ENCODE measurements around the gene CRHR2. TPM values are rescaled to one million over a fixed set of nuclear protein-coding genes. Genes with fewer than 3 reads are reported as not detected.
A peak's percentile ranks its signal among the peaks of the same experiment; 100 is the strongest.

CRHR2 gene
- total RNA-seq, 1 donor from 2014 or later, result not detected

DNA sequence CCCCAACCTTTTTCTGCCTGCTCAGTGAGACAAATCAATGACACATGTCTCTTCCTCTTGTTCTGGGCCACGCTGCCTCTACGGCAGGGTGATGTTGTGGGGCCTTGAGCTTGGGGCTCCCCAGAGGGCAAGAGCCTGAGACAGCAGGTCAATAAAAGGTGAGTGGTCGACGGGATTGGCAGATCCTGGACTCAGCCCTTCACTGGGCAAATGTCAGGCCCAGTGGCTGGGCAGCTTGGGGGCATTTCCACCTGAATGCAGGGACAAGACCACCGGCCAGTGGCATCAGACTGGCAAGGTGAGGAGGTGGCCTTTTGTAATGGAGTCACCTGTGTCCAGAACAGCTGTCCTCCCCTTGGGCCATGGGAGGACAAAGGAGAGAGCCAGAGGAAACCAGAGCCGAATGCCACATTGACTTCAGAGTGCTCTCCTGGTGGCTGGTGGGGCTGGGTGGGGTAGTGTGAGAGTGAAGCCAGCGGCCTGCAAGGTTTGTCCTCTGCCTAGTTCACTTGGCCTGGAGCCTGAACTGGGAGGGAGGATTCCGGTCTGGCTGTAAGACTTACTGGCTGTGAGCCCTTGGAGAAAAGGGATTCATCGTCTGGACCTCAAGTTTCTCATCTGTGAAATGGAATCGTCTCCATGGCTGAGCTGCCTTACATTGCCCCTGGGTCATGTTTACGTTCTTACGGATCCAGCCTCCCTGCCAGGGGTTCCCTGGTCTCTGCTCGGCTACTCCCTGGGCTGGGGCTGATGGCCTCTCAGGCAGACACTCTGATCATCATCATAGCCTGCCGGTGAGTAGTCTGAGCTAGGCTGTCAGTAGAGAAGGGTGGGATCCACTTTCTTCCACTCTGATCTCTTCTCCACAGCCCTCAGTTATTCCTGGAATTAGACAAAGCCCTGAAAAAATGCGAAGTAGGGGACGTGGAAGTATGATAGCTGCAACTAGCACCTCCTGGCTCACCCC is 25.4 kb upstream of the CRHR2 start:
- DNase-seq (ENCODE audit: low read depth), result no peak

DNA sequence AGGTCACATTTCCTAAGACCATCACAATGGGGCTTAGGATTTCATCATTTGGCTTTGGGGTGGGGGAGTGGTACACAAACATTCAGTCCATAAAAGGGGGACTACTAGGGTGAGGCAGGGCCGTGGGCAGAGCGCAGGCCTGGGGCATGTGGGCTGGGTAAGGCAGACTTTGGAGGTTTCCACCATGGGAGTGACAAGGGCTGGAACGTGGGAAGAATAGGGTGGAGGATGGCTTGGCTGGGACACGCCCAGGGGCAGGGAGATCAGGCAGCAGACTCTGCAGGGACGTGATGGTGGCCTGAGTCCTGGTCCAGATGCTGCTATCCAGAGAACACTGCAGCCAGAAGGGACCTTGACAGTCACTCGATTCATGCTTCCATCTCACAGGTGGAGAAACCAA is 24.7 kb upstream of the CRHR2 start:
- DNase-seq (ENCODE audit: low read depth), result no peak

DNA sequence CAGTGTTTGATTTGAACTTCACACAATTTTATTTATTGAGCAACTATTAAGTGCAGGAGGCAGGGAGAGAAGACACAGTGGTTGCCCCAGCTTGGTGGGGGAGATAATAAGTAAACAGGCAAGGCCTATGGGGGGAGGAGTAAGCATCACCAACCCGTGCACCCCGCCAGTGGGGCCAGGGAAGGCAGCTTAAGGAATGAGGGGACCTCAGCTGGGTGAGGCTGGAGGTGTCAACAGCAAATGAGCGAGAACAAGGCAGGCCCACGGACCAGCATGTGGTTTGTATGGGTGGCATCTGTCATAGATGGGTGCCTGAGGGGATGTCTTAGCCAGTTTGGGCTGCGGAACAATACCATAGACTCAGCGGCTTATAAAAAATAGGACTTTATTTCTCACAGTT is 24.1 kb upstream of the CRHR2 start:
- DNase-seq (ENCODE audit: low read depth), result no peak

DNA sequence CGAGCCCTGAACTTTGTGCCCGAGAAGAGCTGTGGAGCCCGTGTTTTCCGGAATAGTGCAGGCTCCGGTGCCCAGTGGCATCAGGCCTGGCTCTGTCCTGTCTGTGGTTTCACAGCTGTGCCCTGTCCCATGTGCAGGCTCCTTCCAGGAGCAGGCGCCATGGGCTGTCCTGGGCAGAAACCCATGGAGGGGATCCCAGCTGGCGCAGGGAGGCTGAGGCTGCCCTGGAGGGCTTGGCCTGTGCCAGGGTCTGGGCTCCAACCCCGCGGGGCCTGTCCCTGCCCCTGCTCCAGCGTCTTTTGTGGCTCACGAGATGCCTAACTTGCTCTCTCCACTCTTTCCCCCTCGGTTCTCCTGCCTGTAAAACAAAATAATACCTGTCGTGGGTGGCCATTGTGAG is 23.3 kb upstream of the CRHR2 start:
- DNase-seq (ENCODE audit: low read depth), result peak; percentile 39

DNA sequence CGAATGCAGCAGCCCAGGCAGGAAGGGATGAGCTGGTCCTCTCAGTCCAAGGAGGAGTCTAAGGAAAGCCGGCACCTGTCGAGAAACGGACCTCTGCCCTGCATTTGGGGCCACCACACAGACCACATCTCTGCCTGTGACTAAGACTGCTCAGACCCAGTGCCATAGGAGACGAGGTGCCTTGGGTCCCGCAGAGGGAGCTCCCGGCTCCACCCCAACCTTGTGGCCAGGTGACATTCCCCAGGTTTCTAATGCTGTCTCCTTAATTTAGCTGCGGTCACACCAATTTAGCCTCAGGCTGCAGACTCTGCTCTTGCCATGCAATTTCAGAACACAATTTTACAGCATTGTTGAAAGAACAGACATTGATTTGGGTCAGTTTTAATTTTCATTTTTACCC is 22.8 kb upstream of the CRHR2 start:
- DNase-seq (ENCODE audit: low read depth), result peak; percentile 47

DNA sequence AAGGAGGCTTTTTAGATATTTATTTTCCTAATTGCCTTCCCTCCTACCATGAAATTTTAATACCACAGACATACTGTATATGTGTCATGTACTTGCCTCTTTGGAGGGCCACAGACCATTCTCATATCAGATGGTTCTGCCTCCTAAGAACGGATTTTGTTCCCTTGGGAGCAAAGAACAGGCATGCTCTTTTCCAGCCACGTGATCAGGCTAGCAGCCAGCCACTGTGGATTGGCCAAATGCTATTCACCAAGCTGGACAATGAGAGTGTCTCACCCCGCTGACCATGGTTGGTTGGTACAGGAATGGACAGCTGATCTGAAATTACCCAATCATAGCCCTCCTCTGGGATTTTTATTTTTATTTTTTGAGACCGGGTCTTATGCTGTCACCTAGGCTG is 21.5 kb upstream of the CRHR2 start:
- no peak for DNase-seq (ENCODE audit: low read depth)

DNA sequence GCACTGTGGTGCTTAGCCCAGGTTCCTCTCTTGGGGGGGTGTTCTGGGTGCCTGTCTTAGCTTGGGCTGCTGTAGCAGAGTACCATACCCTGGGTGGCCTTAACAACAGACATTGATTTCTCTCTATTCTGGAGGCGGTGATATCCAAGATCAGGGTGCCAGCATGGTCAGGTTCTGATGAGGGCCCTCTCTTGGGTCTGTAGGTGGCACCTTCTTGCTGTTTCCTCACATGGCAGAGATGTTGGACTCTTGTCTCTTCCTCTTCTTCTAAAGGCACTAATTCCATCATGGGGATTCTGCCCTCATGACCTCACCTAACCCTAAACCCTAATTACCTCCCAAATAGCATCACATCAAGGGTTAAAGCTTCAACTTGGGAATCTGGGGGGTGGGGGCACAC is 19.9 kb upstream of the CRHR2 start:
- DNase-seq (ENCODE audit: low read depth), result no peak

DNA sequence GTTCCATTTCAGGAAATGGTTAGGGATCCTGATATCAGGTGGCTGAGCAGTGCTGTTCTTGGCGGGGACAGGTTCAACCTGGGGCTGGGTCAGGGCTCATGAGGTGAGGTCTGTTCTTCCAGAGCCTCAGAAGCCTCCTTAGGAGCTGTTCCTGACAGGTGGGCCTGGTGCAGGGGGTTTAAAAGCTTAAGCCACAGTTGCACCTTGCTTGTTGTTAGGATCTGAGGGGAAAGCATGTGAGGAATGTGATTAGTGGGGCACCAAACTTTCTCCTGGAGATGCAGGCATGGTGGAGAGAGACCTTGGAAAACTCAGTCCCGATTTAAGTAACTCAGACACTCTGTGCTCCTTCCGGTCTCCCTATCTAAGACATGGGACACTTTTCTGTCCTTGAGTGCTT is 18.7 kb upstream of the CRHR2 start:
- DNase-seq (ENCODE audit: low read depth), result no peak

DNA sequence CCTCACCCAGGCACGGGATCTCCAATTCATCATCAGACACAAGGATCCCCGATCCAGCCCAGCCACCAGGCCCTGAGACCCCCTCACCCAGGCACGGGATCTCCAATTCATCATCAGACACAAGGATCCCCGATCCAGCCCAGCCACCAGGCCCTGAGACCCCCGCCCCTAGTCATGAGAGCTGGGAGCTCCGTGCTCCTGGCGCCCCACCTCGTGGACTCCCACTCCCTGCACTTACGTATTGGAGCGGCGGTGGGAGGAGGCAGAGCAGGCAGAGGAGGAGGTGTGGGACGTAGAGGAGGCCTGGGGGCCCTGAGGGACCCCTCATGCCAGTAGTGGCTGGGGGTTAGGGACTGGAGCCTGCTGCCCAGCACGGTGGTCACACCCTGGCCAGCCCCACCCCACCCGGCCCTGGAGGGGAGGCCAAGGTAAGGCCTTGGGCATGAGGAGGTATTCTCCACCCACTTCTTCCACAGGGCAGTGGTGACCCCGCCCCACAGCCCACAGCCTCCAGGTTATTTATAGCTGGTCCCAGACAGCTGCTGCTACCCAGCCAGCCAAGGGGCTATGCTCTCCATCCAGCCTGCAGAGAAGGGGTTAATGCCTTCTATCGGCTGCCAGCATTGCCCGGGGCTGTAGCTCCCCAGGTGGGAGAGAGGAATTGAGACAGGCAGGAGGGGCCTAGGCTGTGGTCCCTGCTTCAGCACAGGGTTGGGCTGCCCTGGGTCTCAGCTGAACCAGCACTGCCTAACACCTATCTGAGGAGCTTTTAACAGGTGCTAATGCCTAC is 17.6 kb upstream of the CRHR2 start:
- peak; percentile 61 for DNase-seq (ENCODE audit: low read depth)

DNA sequence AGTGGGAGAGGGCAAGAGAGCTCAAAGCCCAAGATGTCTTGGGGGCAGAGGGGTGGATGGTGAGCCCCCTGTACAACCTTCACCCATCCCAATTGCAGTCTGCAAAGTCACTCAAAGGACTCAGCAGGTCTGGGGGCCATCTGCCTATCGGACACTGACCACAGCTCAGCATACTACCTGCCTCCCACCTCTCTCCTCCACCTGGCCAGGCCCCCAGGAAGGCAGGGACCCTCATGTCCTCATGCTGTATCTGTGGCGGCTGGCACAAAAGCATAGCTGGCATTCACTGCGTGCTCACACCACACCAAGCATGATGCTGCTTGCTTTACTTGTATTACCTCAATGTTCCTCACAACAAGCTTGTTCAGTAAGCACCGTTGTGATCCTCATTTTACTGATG is 16.2 kb upstream of the CRHR2 start:
- no peak for DNase-seq (ENCODE audit: low read depth)

DNA sequence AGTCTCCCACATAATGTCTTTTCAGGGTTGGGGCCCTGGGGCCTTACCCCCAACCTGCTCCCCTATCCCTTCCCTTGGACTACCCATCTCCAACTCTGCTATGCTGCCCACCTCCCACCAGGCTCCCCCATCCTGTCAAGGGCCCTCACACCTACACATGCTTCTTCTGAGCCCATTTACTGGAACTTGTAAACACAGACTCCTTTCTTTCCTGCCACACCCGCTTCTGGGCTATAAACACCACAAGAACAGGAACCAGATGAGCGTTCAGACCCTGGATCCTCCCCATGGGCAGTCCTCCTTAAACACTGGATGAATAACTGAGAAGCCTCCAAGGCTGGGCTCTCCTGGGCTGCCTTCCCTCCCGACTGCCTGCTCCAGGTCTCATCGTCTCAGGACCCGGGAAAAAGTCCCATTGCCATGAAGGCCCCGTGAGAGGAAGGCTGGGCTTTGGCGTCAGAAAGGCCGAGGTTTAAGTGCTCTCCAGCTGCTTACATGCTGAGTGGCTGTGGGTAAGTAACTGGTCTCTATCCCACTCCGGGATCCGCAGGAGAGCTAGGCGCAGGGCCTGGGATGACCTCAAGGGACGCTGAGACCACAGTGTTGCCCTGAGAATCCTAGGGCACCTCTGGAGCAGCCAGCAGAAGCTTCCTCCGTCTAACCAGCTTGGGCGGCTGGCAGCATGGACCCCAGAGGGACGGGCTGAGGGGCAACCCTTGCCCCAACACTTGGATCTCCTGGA is 15.6 kb upstream of the CRHR2 start:
- no peak for DNase-seq (ENCODE audit: low read depth)

DNA sequence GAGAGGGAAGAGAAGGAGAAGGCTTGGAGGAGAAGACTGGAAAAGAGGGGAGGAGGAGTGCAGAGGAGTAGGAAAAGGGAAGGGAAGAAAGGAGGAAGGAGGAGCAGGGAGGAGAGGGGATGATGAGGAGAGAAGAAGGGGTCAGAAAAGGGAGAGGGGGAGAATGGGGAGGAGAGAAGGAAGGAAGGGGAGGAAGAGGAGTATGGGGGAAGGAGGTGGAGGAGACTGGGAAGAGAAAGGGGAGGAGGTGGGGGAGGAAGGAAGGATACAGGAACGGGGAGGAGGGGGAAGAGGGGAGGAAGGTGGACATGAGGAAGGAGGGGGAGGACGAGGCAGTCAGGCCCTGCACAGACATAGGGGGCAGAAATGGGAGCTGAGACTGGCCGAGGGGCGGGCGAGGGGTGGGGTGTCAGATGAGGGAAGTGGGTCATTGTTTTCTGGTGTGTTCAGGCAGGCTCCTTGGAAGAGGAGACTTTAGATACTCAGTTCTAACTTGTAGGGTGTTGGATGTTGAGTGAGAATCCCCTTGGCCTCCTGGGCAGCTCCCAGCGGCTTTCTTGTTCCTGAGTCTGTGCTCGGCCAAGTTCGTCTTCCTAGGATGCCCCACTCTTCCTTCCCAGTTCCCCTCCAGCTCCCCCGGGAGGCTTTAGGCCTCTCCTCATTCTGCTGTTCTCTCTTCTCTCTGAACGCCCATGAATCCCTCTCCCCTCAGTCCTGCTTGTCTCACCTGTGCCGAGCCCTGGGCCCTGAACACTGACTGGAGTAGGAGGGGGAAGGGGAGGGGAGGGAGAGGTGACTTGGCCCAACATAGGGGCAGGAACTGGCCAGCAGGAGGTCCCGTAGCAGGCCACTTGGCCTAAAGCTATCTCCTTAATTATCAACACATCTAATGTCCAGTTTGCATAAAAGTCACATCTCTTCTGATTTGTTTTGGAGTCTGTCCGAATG is 12.8 kb upstream of the CRHR2 start:
- DNase-seq (ENCODE audit: low read depth), result no peak

DNA sequence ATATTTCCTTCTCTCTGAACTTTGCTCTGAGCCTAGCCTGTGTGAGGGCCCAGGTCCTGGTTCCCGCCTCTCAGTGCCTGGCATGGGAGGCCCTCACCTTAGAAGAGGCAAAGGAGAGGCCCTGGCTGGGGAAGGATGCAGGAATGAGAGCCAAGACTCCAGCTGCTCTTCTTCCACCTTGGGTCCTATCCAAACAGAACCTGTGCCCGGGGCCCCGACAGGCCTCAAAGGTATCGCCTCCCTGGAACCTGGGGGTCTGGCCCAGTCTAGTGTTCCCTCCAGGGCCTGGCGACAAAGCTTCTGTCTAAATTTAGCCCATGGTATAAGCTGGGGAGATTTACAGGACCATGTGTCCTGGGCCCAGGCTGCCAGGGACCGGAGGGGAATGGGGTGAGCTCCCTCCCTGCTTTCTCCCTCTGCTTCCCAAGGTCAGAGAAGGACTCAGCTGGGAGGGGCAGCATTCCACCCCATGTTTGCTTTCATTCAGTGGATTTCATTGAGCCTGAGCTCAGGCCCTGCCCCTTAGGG is 12.0 kb upstream of the CRHR2 start:
- DNase-seq (ENCODE audit: low read depth), result no peak

DNA sequence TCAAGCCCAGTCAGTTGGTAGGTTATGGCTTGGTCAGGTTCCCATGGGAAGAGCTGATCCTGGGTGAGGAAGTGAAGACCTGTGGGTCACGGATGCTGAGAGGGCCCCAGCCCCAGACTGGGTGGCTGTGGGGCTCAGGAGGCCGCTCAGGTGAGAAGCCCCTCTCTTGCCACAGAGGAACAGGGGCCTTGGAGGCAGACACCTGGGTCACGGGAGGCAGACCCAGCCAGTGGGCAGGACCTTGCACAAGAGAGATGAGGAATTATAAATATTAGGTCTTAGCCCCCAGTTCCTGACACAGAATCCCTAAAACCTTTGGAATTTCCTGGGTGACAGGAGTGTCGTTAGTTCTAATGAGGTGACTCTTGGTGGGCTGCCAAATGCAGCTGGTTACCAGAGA is 10.6 kb upstream of the CRHR2 start:
- no peak for DNase-seq (ENCODE audit: low read depth)

DNA sequence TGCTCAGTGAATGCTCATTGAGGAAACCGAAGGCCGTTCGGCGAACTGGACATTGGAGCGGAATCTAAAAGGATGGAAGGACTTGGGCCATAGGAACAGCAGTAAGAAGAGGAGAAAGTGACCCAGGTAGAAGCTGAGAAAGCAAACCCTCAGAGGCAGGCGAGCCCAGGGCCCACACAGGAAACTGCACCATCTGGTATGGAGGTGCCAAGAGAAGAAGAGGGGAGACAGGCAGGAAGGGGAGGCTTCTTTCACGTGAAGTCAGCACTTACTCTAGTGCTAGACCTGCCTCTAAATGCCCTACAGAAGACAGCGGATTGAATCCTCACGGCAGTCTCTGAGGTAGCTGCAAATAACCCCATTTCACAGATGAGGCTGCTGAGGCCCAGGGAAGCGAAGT is 10.2 kb upstream of the CRHR2 start:
- no peak for DNase-seq (ENCODE audit: low read depth)

DNA sequence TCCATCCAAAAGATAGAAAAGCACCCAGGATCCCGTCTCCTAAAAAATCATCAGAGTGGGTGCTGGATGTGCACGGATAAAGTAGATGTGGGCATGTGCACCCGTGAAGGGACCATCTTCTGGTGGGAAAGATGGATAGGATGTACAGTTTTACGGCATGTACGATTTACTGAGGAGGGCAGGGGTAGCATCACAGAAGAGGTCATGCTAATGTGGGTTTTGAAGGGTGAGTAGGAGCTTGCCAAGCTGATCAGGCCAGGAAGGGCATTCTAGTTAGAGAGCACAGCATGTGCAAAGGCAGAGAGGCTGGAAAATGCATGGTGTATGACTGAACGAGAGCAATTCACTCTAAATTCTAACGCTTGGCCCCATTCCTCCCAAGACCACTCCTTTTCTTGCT is 7.8 kb upstream of the CRHR2 start:
- no peak for DNase-seq (ENCODE audit: low read depth)

DNA sequence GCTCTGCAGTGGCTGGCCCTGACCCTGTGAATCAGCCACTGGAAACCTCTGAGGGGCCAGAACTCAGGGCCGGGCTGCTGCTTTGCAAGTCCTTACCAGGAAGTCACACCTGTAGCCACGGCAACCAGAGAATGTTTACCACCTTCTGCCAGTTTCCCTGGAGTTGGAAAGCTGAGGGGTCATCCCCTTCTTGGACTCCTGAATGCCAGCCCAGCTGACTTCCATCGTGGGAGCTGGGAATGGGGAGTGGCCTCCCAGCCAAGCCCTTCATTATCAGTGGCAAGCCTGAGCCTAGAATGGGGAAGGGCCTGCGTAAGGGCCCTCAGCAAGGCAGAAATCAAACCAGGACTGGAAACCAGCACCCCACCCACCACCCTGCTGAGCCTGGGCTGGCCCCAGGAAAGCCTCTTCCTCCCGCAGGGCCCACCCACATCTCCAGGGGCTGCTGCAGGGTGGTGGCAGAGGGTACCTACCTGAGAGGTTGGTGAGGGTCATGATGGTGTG is 6.5 kb upstream of the CRHR2 start:
- no peak for DNase-seq (ENCODE audit: low read depth)

DNA sequence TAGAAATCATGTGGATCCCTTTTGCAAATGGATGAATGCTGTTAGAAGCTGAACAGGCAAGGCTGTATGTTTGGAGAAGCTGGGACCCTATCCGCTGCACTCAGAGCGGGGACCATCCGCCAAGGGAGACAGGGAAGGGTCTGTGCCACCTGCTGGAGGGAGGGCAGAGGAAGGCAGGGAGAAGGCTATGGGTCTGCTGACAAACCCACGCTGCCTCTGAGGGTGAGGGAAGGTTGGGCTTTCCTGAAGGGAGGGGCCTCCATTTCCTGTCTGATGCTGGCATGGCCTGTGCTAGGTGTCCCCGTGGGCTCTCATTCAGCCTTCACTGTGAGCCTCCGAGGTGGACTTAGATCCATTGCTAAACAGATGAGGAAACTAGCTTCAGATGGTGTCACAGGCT is 5.3 kb upstream of the CRHR2 start:
- no peak for DNase-seq (ENCODE audit: low read depth)

DNA sequence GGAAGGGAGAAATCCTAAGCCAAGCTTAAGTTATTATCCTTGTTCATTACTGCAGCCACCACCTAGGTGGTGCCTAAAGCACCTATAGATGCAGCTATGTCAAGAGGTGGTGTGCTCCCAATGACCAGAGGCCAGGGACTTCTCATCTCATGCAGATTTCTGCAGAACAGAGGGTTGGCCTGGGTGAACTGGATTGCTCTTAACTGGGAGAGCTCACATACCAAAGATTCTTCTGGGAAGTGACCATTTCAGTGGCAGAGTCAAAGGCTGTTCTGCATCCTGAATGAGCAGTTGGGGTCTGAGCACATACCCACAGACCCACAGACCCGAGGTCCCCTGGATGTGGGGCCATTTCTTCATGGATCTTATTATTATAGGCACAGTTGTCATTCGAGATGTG is 2.1 kb upstream of the CRHR2 start:
- no peak for DNase-seq (ENCODE audit: low read depth)

DNA sequence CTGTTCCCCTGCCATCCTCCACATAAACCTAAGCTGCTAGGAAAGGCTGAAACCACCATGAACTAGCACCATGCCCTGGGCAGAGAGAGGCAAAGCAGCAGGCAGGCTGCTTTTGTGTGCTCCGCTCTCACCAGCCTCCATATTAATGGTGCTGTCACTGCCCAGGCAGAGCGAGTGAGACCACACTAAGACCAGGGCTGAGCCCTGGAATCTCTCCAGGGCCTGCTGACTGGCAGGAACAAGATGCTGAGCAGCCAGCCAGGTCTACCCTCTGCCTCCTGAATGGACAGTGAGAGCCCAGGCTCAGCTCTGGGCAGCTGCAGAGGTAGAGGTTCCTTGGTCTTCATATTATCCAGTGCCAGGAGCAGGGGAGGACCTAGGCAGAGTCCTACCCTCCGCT is 1.6 kb upstream of the CRHR2 start:
- peak; percentile 46 for DNase-seq (ENCODE audit: low read depth)

Data from myocyte (in vitro differentiated cells).